Natural killer cell (primary cell): ENCODE results near the gene CLK2. TPM values are rescaled to one million over a fixed set of nuclear protein-coding genes. Genes with fewer than 3 reads are reported as not detected.

Source experiments
- ATAC-seq, 3 donors: fragments of 150-1000 bp in 2 of 3; fragments of 200-7000 bp in 1 of 3; cut with Tn5 transposase; 1 replicate in 1 of 3; 2 replicates in 2 of 3; pipeline ENCODE4 v1.10.0; 2021; ENCODE audit warnings: mild to moderate bottlenecking in 2 of 3, moderate library complexity in 2 of 3
- DNase-seq, 2 donors: peaks; one replicate each; pipeline versions ENCODE4 v3.0.0 to v3.0.0-alpha.2; 2013 to 2021; ENCODE audit warnings: mixed read lengths in 1 of 2
- H3K27ac ChIP-seq: one replicate; pipeline ENCODE4 v1.5.1; 2013; ENCODE audit warnings: mild to moderate bottlenecking, low read length
- H3K27me3 ChIP-seq: one replicate; pipeline ENCODE4 v1.6.1; 2013; ENCODE audit warnings: low read length; ENCODE audit not compliant: control insufficient read depth, insufficient read depth
- H3K36me3 ChIP-seq: one replicate; pipeline ENCODE4 v1.6.1; 2013; ENCODE audit warnings: low read length; ENCODE audit not compliant: control insufficient read depth, insufficient read depth
- H3K4me1 ChIP-seq: one replicate; pipeline ENCODE4 v1.6.1; 2013; ENCODE audit warnings: low read length; ENCODE audit not compliant: control insufficient read depth, insufficient read depth
- H3K4me3 ChIP-seq: one replicate; pipeline ENCODE4 v1.5.1; 2013; ENCODE audit warnings: low read length
- H3K9me3 ChIP-seq: one replicate; pipeline ENCODE4 v1.6.1; 2013; ENCODE audit warnings: low read length; ENCODE audit not compliant: control insufficient read depth, insufficient read depth
- H3K27ac Mint-ChIP-seq, 2 donors: one replicate each; pipeline ENCODE4 v1.8.0; 2022; ENCODE audit warnings: mild to moderate bottlenecking in 2 of 2, mixed read lengths in 2 of 2, moderate library complexity in 1 of 2
- H3K27me3 Mint-ChIP-seq, 2 donors: one replicate each; pipeline ENCODE4 v1.8.0; 2022; ENCODE audit warnings: low read depth in 2 of 2, mixed read lengths in 2 of 2
- H3K36me3 Mint-ChIP-seq: one replicate; pipeline ENCODE4 v1.8.0; 2022; ENCODE audit warnings: mixed read lengths
- H3K4me1 Mint-ChIP-seq, 2 donors: one replicate each; pipeline ENCODE4 v1.8.0; 2022; ENCODE audit warnings: mixed read lengths in 2 of 2
- H3K4me3 Mint-ChIP-seq: one replicate; pipeline ENCODE4 v1.8.0; 2022; ENCODE audit warnings: mild to moderate bottlenecking, moderate library complexity, mixed read lengths
- H3K9me3 Mint-ChIP-seq, 2 donors: one replicate each; pipeline ENCODE4 v1.8.0; 2022; ENCODE audit warnings: mixed read lengths in 2 of 2
- WGBS: methylation state at CpG from one replicate; pipeline ENCODE4 v1.1.7; 2013; ENCODE audit warnings: missing lambda C conversion rate; ENCODE audit not compliant: insufficient coverage; 5-methylcytosine and 5-hydroxymethylcytosine counted together
- intact Hi-C: fragments of 100-400 bp; cut with micrococcal nuclease; formaldehyde crosslinking; loops from one replicate; pipeline ENCODE4 v1.14.2; 2022
- total RNA-seq, 4 donors: library from RNA; stranded (reverse); fragments of 120-200 nt in 1 of 4; gene quantifications; one replicate each; pipeline versions ENCODE4 v1.2.3 to v1.2.4, GENCODE V29; 2013 to 2022
- TF ChIP-seq, protein P1 (sequence below): fragments of 200-600 bp; IDR thresholded peaks from one replicate; pipeline ENCODE4 v1.8.0; 2022; ENCODE audit warnings: antibody characterized with exemption

CLK2 gene
- total RNA-seq, 3 donors from 2014 or later (not counting 1 experiment from before 2014, with no cell fraction given) = 70.4 to 97.5 (median 84.4) TPM

DNA sequence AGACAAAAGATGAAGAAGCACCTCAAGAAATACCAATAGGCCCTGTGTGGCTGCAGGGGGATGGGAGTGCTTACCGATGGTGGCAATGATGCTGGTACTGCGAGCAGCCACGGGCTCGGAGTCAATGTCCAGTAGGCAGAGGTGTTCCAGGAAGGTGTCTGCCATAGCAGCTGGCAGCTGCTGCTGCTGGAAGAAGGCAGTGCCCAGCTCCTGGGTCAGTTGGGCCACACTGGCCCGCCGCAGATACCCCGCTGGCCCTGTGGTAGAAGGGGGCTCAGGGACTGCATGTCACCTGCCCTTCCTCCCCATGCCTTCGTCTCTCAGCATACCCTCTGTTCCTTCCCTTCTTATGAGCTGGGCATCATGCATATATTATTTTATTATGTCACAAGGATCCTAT, 26.7 kb upstream of the CLK2 start:
- Mint-ChIP-seq H3K27ac (no peak overlapping the region), H3K4me1 (no peaks in the 10 kb centered on the region), H3K4me3 (no peak overlapping the region), H3K36me3 (no peaks in the 10 kb centered on the region), H3K9me3 (no peaks in the 10 kb centered on the region), H3K27me3 (peaks cover 21 to 28% of the 10 kb centered on the region in 2 donors)
- H3K36me3 ChIP-seq = no peaks in the 10 kb centered on the region
- H3K27me3 ChIP-seq = peaks cover 7% of the 10 kb centered on the region
- 95% methylated on average over 7 of the region's 8 CpGs for WGBS
- intact Hi-C loops = no loop called here
- TF ChIP-seq, protein P1, sequence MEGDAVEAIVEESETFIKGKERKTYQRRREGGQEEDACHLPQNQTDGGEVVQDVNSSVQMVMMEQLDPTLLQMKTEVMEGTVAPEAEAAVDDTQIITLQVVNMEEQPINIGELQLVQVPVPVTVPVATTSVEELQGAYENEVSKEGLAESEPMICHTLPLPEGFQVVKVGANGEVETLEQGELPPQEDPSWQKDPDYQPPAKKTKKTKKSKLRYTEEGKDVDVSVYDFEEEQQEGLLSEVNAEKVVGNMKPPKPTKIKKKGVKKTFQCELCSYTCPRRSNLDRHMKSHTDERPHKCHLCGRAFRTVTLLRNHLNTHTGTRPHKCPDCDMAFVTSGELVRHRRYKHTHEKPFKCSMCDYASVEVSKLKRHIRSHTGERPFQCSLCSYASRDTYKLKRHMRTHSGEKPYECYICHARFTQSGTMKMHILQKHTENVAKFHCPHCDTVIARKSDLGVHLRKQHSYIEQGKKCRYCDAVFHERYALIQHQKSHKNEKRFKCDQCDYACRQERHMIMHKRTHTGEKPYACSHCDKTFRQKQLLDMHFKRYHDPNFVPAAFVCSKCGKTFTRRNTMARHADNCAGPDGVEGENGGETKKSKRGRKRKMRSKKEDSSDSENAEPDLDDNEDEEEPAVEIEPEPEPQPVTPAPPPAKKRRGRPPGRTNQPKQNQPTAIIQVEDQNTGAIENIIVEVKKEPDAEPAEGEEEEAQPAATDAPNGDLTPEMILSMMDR = no peak
- no peak for DNase-seq
- no peak overlapping the region for H3K4me3 ChIP-seq
- H3K27ac ChIP-seq = no peak overlapping the region
- ATAC-seq = no peak
- peaks cover 6% of the 10 kb centered on the region for H3K4me1 ChIP-seq
- H3K9me3 ChIP-seq = no peaks in the 10 kb centered on the region

DNA sequence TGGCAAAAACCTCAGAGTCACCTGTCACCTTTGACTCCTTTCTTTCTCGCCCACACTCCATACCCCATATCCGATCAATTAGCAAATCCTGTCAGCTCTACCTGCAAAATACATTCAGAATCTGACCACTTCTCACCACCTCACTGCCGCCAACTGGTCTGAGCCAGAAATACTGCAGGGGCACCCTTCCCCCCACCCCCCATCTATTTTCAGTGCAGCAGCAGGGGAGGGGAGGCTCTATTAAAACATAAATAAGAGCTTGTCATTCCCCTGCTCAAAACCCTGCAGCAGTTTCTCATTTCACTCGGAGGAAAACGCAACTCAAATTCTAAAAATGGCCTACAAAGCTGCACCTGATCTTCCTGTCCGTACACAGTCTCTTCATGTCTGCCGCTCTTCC, 24.1 kb upstream of the CLK2 start:
- DNase-seq (no peak), ATAC-seq (no peak)
- Histone ChIP-seq H3K36me3 (no peaks in the 10 kb centered on the region), H3K9me3 (no peaks in the 10 kb centered on the region), H3K27ac (no peak overlapping the region), H3K27me3 (peaks cover 12% of the 10 kb centered on the region), H3K4me1 (peaks cover 7% of the 10 kb centered on the region), H3K4me3 (no peak overlapping the region)
- 72% methylated on average over 7 of the region's 7 CpGs for WGBS
- intact Hi-C loops = no loop called here
- TF ChIP-seq, protein P1 = no peak
- no peak overlapping the region for H3K4me3 Mint-ChIP-seq
- H3K27ac Mint-ChIP-seq = no peak overlapping the region
- no peaks in the 10 kb centered on the region for H3K36me3 Mint-ChIP-seq
- peaks cover 0 to 4% of the 10 kb centered on the region in 2 donors for H3K4me1 Mint-ChIP-seq
- peaks cover 33 to 37% of the 10 kb centered on the region in 2 donors for H3K27me3 Mint-ChIP-seq
- no peaks in the 10 kb centered on the region for H3K9me3 Mint-ChIP-seq

DNA sequence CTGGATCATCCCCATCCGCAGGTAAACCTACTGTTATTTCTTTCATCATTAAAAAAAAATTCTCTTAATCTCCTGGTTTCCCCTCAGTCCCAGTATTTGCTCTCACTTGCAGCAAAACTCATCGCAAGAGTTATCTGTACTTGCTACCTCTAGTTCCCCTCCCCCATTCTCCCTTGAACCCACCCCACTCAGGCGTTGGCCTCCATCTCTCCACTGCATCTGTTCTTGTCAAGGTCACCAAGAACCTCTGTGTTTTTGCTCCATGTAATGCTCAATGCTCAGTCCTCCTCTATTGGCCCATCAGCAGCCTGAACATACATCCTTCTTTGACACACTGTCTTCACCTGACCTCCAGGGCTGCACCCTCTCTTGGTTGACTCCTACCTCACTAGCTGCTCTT, 23.4 kb upstream of the CLK2 start:
- intact Hi-C loops = no loop called here
- 91% methylated on average over 3 of the region's 3 CpGs for WGBS
- no peaks in the 10 kb centered on the region for H3K9me3 Mint-ChIP-seq
- peaks cover 0 to 4% of the 10 kb centered on the region in 2 donors for H3K4me1 Mint-ChIP-seq
- ATAC-seq = no peak
- no peaks in the 10 kb centered on the region for H3K36me3 Mint-ChIP-seq
- Histone ChIP-seq H3K36me3 (no peaks in the 10 kb centered on the region), H3K9me3 (no peaks in the 10 kb centered on the region), H3K27ac (no peak overlapping the region), H3K4me1 (peaks cover 7% of the 10 kb centered on the region), H3K4me3 (no peak overlapping the region), H3K27me3 (peaks cover 12% of the 10 kb centered on the region)
- no peak overlapping the region for H3K27ac Mint-ChIP-seq
- peaks cover 33 to 38% of the 10 kb centered on the region in 2 donors for H3K27me3 Mint-ChIP-seq
- no peak for DNase-seq
- TF ChIP-seq, protein P1 = no peak
- no peak overlapping the region for H3K4me3 Mint-ChIP-seq

DNA sequence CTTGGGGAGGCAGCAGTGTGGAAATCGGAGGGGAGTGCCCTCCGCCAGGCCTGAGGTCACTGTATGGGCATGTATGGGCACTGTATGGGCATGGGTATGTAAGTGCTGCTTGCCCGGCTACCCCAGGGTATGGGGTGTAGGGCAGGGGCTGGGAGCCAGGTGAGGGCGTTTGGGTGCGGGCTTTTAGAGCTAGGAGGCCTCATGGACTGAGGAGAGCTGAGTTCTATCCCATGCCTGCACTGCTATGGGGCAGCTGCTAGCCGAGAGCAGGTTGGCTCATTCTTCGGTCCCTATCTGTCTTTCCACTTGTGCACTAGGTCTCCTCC, 22.6 kb upstream of the CLK2 start:
- peaks cover 33 to 41% of the 10 kb centered on the region in 2 donors for H3K27me3 Mint-ChIP-seq
- H3K9me3 ChIP-seq = no peaks in the 10 kb centered on the region
- H3K4me1 Mint-ChIP-seq = peaks cover 0 to 4% of the 10 kb centered on the region in 2 donors
- ATAC-seq (no peak), DNase-seq (no peak)
- TF ChIP-seq, protein P1 = no peak
- H3K27me3 ChIP-seq = peaks cover 12% of the 10 kb centered on the region
- intact Hi-C loops = no loop called here
- no peak overlapping the region for H3K4me3 ChIP-seq
- no peaks in the 10 kb centered on the region for H3K9me3 Mint-ChIP-seq
- no peak overlapping the region for H3K27ac ChIP-seq
- H3K4me3 Mint-ChIP-seq = no peak overlapping the region
- H3K36me3 ChIP-seq = no peaks in the 10 kb centered on the region
- H3K36me3 Mint-ChIP-seq = no peaks in the 10 kb centered on the region
- peaks cover 7% of the 10 kb centered on the region for H3K4me1 ChIP-seq
- no peak overlapping the region for H3K27ac Mint-ChIP-seq
- 89% methylated on average over 7 of the region's 7 CpGs for WGBS
